Gastrocnemius medialis (tissue), 4 donors: ENCODE results near the gene DSN1. TPM values are rescaled to one million over a fixed set of nuclear protein-coding genes. Genes with fewer than 3 reads are reported as not detected.

ENCODE experiments used
- ATAC-seq, 2 donors: fragments of 150-250 bp; one replicate each; pipeline ENCODE4 v1.9.1; 2016
- DNase-seq, 2 donors: peaks; one replicate each; pipeline ENCODE4 v3.0.0-alpha.2; 2019
- H3K27ac ChIP-seq, 4 donors: fragments of 200-600 bp; sonication (generic); 1 replicate in 1 of 4; 2 replicates in 3 of 4; pipeline ENCODE4 v1.5.1; 2016 to 2018; ENCODE audit warnings: mild to moderate bottlenecking in 2 of 4, moderate library complexity in 1 of 4
- H3K27me3 ChIP-seq, 3 donors: fragments of 200-600 bp; sonication (generic) in 2 of 3; 1 replicate in 1 of 3; 2 replicates in 2 of 3; pipeline versions ENCODE4 v1.5.1 to v1.6.0; 2016 to 2019; ENCODE audit warnings: mild to moderate bottlenecking in 1 of 3, moderate library complexity in 1 of 3
- H3K36me3 ChIP-seq, 2 donors: fragments of 200-600 bp; sonication (generic) in 1 of 2; one replicate each; pipeline ENCODE4 v1.5.1; 2017 to 2018
- H3K4me1 ChIP-seq, 2 donors: fragments of 200-600 bp; sonication (generic) in 1 of 2; one replicate each; pipeline ENCODE4 v1.5.1; 2016 to 2017; ENCODE audit warnings: mild to moderate bottlenecking in 2 of 2
- H3K4me3 ChIP-seq, 4 donors: fragments of 200-600 bp; sonication (generic) in 3 of 4; 1 replicate in 1 of 4; 2 replicates in 3 of 4; pipeline ENCODE4 v1.5.1; 2016 to 2019; ENCODE audit warnings: mild to moderate bottlenecking in 2 of 4
- H3K9me3 ChIP-seq, 3 donors: fragments of 200-600 bp; sonication (generic) in 2 of 3; 1 replicate in 1 of 3; 2 replicates in 2 of 3; pipeline ENCODE4 v1.5.1; 2016 to 2019
- POLR2A ChIP-seq, 2 donors: fragments of 450-650 bp; IDR thresholded peaks; one replicate each; pipeline ENCODE4 v1.6.1; 2017; ENCODE audit warnings: antibody characterized with exemption in 2 of 2, mild to moderate bottlenecking in 2 of 2, moderate library complexity in 2 of 2
- in situ Hi-C, 4 donors: fragments of 200-750 bp; cut with MboI; loops; one replicate each; pipeline versions ENCODE4 v1.15.0 to v1.8.0; 2017; ENCODE audit warnings: low sequenced_read_pairs in 4 of 4
- intact Hi-C: fragments of 100-400 bp; cut with DNase I; formaldehyde crosslinking; loops from one replicate; pipeline ENCODE4 v1.15.1; 2023; ENCODE audit warnings: low total_unique reads
- total RNA-seq, 4 donors: library from RNA; depleted of rRNA; stranded (reverse); fragments of >200 nt; gene quantifications; one replicate each; pipeline versions ENCODE4 v1.1.0 to v1.2.3, GENCODE V29; 2016
- TF ChIP-seq, protein P1 (sequence below), 5 experiments: fragments of 450-650 bp in 3 of 5; fragments of 200-600 bp in 2 of 5; sonication (generic) in 2 of 5; IDR thresholded peaks in 4 of 5; conservative IDR thresholded peaks in 1 of 5; 1 replicate in 4 of 5; 2 replicates in 1 of 5; pipeline ENCODE4 v1.5.1; 2016 to 2019; ENCODE audit warnings: antibody characterized with exemption in 5 of 5, mild to moderate bottlenecking in 3 of 5, moderate library complexity in 3 of 5

Gene DSN1
- total RNA-seq, 4 donors from 2014 or later, result 3.2 to 6.3 (median 5.2) TPM

DNA sequence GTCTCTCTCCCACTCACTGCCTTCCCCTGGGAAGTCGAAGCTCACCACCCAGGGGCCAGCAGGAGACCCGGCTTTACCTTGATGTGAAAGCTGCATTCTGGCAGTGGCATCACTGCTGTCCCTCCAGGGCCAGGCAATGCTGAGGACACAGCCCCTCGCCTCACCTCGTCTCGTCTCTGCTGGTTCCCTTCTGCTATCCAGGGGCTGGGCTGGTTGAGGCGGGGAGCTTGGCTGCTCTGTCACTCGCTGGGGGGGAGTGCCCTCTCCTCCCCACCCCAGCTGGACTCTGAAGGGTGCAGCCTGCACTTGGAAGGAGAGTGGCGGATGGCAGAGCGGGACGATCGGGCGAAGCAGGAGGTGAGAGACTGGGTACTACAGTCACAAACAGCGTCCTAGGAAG lies 12.7 kb upstream of the DSN1 start:
- no peaks in the 10 kb centered on the region for H3K27me3 ChIP-seq
- H3K9me3 ChIP-seq, result no peaks in the 10 kb centered on the region
- no peaks in the 10 kb centered on the region for H3K36me3 ChIP-seq
- intact Hi-C loops, result no loop called here
- H3K4me3 ChIP-seq, result no peak overlapping the region
- TF ChIP-seq, protein P1, sequence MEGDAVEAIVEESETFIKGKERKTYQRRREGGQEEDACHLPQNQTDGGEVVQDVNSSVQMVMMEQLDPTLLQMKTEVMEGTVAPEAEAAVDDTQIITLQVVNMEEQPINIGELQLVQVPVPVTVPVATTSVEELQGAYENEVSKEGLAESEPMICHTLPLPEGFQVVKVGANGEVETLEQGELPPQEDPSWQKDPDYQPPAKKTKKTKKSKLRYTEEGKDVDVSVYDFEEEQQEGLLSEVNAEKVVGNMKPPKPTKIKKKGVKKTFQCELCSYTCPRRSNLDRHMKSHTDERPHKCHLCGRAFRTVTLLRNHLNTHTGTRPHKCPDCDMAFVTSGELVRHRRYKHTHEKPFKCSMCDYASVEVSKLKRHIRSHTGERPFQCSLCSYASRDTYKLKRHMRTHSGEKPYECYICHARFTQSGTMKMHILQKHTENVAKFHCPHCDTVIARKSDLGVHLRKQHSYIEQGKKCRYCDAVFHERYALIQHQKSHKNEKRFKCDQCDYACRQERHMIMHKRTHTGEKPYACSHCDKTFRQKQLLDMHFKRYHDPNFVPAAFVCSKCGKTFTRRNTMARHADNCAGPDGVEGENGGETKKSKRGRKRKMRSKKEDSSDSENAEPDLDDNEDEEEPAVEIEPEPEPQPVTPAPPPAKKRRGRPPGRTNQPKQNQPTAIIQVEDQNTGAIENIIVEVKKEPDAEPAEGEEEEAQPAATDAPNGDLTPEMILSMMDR (IDR thresholded peaks at IDR 0.05 in 4 of 5, conservative IDR thresholded peaks at IDR 0.05 in 1 of 5), result no peak
- TF ChIP-seq POLR2A (IDR thresholded peaks at IDR 0.05), result no peak
- in situ Hi-C loops, result no loop called here
- ATAC-seq (no peak), DNase-seq (no peak)
- no peaks in the 10 kb centered on the region for H3K4me1 ChIP-seq
- no peak overlapping the region for H3K27ac ChIP-seq

DNA sequence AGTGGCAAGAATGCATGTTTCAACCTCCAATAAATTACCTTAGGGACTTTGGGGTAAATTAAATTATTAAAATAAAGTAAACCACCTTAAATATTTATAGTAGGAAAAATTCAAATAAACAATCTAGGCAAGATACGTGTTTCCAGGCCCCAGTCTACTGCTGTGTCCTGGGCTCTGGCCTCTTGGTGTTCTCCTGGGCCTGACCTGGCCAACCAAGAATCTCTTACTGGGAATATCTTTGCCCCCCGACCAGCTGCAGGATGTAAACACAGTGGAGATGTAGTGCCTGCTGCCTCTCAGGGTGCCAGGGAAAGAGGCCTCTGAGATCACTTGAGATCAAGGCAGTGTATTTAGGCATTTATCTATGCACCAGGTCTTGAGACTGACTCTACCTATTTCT lies 11.7 kb upstream of the DSN1 start:
- intact Hi-C loops (no loop called here), in situ Hi-C loops (no loop called here)
- no peak for DNase-seq
- H3K36me3 ChIP-seq, result no peaks in the 10 kb centered on the region
- ATAC-seq, result peak in 1 of 2 donors; percentile 26
- no peak overlapping the region for H3K4me3 ChIP-seq
- no peaks in the 10 kb centered on the region for H3K27me3 ChIP-seq
- H3K4me1 ChIP-seq, result no peaks in the 10 kb centered on the region
- TF ChIP-seq, protein P1 (IDR thresholded peaks at IDR 0.05 in 4 of 5, conservative IDR thresholded peaks at IDR 0.05 in 1 of 5), result no peak
- TF ChIP-seq POLR2A (IDR thresholded peaks at IDR 0.05), result no peak
- no peaks in the 10 kb centered on the region for H3K9me3 ChIP-seq
- H3K27ac ChIP-seq, result no peak overlapping the region

DNA sequence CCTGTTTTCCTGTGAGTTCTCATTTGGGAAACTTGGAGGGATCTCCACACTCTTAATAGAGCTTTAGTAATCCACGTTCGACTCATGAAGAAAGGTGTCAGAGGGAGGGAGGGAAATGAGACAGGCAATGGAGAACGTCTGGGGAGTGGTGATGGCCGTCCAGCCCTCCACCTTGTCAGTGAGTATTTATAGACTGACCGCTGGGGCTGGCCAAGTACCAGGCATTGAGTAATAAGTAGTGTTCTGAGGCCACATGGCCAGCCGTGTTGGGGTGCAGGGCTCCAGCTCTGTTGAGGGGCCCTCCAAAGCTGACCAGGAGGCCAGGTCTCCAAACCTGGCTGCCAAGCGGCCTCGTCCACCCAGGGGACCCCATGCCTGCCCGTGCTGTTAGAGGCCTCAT lies 11.3 kb upstream of the DSN1 start:
- no peak overlapping the region for H3K27ac ChIP-seq
- no peaks in the 10 kb centered on the region for H3K36me3 ChIP-seq
- no peaks in the 10 kb centered on the region for H3K27me3 ChIP-seq
- intact Hi-C loops, result no loop called here
- TF ChIP-seq POLR2A (IDR thresholded peaks at IDR 0.05), result no peak
- TF ChIP-seq, protein P1 (IDR thresholded peaks at IDR 0.05 in 4 of 5, conservative IDR thresholded peaks at IDR 0.05 in 1 of 5), result no peak
- in situ Hi-C loops, result no loop called here
- H3K4me1 ChIP-seq, result no peaks in the 10 kb centered on the region
- H3K9me3 ChIP-seq, result no peaks in the 10 kb centered on the region
- no peak overlapping the region for H3K4me3 ChIP-seq
- ATAC-seq, result peak; percentile 79 to 91
- peak in 1 of 2 donors; percentile 56 for DNase-seq

DNA sequence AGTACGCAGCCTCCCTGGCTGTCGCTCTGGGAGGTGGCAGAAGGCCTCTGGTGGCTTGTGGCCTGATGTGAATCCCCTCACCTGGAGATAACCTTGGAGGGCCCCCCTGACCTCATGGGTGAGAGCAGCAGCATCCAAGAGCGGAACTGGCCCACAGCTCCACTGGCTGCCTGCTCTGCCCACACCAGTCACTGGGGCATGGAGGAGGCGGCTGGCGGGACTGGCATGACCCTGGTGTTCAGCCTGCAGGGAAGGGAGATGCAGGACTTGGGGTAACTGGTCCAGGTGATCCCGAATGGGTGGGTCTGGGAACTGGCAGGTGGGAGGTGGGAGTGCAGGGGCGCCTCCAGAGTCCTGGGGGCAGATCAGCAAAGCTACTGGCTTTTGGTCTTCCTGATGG lies 10.6 kb upstream of the DSN1 start:
- intact Hi-C loops, result no loop called here
- H3K4me3 ChIP-seq, result no peak overlapping the region
- H3K36me3 ChIP-seq, result no peaks in the 10 kb centered on the region
- no peaks in the 10 kb centered on the region for H3K27me3 ChIP-seq
- no peaks in the 10 kb centered on the region for H3K4me1 ChIP-seq
- H3K27ac ChIP-seq, result no peak overlapping the region
- H3K9me3 ChIP-seq, result no peaks in the 10 kb centered on the region
- no peak for TF ChIP-seq POLR2A (IDR thresholded peaks at IDR 0.05)
- TF ChIP-seq, protein P1 (IDR thresholded peaks at IDR 0.05 in 4 of 5, conservative IDR thresholded peaks at IDR 0.05 in 1 of 5), result no peak
- in situ Hi-C loops, result no loop called here
- ATAC-seq (no peak), DNase-seq (no peak)

DNA sequence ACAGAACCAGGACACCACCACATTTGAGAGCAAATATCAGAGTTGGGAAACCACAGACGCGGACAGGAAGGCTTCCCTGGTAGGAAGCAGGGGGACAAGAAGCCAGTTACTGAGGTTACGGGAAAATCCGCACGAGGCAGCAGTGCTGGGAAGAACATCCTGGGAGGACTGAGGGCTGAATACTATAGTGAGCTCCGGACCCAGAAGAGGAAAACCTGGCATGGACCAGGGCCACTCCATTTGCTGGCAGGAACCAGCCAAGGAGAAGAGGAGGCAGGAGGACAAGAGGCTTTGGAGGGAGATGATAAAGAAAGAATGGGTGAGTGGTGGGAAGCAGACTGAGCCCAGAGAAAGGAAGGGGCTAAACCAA lies 6.1 kb upstream of the DSN1 start:
- DNase-seq, result no peak
- Histone ChIP-seq H3K4me1 (peaks cover 0 to 4% of the 10 kb centered on the region in 2 donors), H3K27me3 (no peaks in the 10 kb centered on the region), H3K36me3 (no peaks in the 10 kb centered on the region), H3K9me3 (no peaks in the 10 kb centered on the region), H3K4me3 (no peak overlapping the region), H3K27ac (no peak overlapping the region)
- in situ Hi-C loops, result no loop called here
- intact Hi-C loops, result no loop called here
- no peak for ATAC-seq
- no peak for TF ChIP-seq POLR2A (IDR thresholded peaks at IDR 0.05)
- TF ChIP-seq, protein P1 (IDR thresholded peaks at IDR 0.05 in 4 of 5, conservative IDR thresholded peaks at IDR 0.05 in 1 of 5), result no peak
